OCI-LY1 (cell line): ENCODE results near the gene KCNK17.

Source experiments
- EZH2 ChIP-seq: fragments of 200-600 bp; sonication (generic), shearing (Covaris generic); IDR thresholded peaks from 2 replicates; pipeline ENCODE4 v1.8.0; 2017; ENCODE audit warnings: borderline replicate concordance, mixed run types, mild to moderate bottlenecking, antibody characterized with exemption, low read length, moderate library complexity, mixed read lengths
- TF ChIP-seq, protein P1 (sequence below): fragments of 200-600 bp; sonication (generic), shearing (Covaris generic); IDR thresholded peaks from 2 replicates; pipeline ENCODE4 v1.5.1; 2017; ENCODE audit warnings: mild to moderate bottlenecking, antibody characterized with exemption, low read length, moderate library complexity, mixed read lengths

DNA sequence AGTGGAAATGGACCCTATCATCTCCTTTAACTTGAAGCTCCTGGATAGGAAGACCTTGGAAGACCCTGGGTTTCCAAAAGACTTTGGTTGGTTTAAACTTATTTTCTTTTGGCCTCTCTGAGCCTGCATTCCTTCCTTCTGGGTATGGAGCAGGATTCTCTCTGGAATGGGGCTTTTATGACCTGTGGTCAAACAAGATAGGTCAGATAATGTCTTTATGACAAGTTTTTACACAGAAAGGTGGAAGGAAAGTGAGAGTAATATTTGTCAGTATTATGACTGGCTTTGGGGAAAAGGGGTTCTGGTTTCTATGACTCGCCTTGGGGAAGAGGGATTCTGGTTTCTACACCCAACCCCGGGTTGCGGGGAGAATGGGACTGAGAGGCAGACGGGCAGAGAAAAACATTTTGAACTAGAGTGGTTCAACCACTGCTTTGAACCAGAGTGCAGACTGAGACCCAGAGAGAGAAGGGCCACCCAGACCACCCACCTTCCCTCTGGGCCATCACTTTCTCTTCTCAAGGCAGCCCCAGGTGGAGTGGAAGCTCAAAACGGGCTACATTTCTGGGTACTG is 47.4 kb downstream of the KCNK17 start:
- TF ChIP-seq, protein P1, sequence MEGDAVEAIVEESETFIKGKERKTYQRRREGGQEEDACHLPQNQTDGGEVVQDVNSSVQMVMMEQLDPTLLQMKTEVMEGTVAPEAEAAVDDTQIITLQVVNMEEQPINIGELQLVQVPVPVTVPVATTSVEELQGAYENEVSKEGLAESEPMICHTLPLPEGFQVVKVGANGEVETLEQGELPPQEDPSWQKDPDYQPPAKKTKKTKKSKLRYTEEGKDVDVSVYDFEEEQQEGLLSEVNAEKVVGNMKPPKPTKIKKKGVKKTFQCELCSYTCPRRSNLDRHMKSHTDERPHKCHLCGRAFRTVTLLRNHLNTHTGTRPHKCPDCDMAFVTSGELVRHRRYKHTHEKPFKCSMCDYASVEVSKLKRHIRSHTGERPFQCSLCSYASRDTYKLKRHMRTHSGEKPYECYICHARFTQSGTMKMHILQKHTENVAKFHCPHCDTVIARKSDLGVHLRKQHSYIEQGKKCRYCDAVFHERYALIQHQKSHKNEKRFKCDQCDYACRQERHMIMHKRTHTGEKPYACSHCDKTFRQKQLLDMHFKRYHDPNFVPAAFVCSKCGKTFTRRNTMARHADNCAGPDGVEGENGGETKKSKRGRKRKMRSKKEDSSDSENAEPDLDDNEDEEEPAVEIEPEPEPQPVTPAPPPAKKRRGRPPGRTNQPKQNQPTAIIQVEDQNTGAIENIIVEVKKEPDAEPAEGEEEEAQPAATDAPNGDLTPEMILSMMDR = no peak
- no peak for TF ChIP-seq EZH2
